SKM-1 treated with dmso at 0.1 percent for 144 hours (cell line): ENCODE measurements around the gene MRLN.
"Not testable (repeated sequence)": the region's sequence is repeated elsewhere in the genome, so short reads cannot be mapped to it uniquely, and the experiment has no call there.

Source experiments
- DNase-seq: peaks from one replicate; lab custom pipeline; 2025; ENCODE audit not compliant: unreplicated experiment; lab: John Stamatoyannopoulos, UW

MRLN gene

DNA sequence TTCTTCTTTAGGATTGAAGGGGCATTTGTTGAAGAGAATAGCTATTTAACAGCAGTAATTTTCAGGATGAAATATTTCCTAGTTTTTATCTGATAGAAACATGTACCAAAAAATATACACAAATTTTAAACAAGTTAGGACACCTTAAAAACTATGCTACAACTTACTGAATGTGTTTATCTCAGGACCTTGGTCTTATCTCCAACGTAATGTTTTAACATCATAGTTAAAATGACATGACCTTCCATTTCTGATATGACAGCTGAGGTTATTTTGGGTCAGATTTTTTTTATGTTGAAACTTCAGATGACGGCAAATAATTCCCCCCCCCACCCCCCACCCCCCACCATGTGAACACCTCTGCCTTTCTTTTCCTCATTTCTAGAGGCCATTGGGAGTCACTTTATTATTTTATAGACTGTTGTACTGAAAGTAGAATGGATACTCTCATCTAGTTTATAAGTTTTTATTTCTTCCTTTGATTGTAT is 8.0 kb downstream of the MRLN start:
- no peak for DNase-seq

DNA sequence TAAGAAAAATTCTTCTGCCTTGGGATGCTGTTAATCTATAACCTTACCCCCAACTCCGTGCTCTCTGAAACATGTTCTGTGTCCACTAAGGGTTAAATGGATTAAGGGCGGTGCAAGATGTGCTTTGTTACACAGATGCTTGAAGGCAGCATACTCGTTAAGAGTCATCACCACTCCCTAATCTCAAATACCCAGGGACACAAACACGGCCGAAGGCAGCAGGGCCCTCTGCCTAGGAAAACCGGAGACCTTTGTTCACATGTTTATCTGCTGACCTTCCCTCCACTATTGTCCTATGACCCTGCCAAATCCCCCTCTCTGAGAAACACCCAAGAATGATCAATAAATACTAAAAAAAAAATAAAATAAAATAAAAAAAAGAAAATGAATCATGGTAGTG is 8.5 kb downstream of the MRLN start:
- not testable (repeated sequence) for DNase-seq

DNA sequence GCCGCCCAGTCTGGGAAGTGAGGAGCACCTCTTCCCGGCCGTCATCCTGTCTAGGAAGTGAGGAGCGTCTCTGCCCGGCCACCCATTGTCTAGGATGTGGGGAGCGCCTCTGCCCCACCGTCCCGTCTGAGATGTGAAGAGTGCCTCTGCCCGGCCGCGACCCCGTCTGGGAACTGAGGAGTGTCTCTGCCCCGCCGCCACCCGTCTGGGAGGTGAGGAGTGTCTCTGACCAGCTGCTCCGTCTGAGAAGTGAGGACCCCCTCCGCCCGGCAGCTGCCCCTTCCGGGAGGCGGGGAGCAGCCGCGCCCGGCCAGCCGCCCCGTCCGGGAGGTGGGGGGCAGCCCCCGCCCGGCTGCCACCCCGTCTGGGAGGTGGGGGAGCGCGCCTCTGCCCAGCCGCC is 9.1 kb downstream of the MRLN start:
- DNase-seq = not testable (repeated sequence)

GRCh38 chr10:59741583-59741982 is 11.7 kb downstream of the MRLN start:
- no peak for DNase-seq

DNA sequence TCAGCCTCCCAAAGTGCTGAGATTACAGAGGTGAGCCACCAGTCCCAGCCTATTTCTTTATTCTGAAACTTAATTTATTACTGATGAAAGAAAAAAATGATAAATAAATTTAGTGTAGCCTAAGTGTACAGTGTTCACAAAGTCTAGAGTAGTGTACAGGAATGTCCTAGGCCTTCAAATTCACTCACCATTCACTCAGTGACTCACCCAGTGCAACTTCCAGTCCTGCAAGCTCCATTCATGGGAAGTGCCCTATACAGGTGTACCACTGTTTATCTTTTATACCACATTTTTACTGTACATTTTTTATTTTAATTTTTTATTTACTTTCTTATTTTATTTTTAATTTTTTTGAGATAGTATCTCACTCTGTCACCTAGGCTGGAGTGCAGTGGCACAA is 12.2 kb downstream of the MRLN start:
- DNase-seq = no peak

DNA sequence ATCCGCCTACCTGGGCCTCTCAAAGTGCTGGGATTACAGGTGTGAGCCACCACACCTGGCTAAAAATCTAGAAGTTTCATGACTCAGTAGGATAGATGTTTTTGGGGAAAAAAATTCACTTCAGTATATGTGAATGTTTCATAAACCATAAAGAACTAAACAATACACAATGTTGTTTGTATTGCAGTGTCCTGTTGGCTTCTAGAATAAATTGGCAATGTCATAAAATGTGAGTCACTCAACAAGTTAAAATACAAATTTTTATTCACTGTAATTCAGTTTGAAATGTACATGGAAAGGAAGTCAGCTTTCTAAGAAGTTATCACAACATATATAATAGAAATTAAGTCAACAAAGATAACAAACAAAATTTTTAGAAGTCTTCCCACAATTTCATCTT is 16.5 kb downstream of the MRLN start:
- DNase-seq = no peak

GRCh38 chr10:59735296-59735695 is 18.0 kb downstream of the MRLN start:
- DNase-seq = no peak

GRCh38 chr10:59734014-59734462 is 19.2 kb downstream of the MRLN start:
- no peak for DNase-seq

DNA sequence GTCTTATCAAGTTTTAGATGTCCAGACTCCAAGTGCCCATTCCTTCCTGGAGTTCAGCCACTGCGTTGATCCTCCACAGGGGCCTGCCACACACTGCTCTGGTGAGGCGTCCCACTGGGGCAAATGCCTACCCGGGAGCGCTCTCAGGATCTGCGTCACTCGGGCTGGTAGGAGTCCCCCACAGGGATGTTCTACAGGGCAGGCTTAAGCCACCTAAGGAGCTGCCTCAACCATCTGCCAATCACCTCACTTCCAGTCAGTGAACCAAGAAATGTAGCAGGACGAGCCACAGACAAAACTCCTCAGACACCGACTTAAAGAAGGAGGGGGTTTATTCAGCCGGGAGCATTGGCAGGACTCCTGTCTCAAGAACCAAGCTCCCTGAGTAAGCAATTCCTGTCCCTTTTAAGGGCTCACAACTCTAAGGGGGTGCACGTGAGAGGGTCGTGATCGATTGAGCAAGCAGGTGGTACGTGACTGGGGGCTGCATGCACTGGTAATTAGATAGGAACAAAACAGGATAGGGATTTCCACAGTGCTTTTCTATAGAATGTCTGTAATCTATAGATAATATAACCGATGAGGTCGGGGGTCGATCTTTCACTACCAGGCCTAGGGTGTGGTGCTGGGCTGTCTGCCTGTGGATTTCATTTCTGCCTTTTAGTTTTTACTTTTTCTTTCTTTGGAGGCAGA is 19.8 kb downstream of the MRLN start:
- not testable (repeated sequence) for DNase-seq

GRCh38 chr10:59732849-59733248 is 20.4 kb downstream of the MRLN start:
- not testable (repeated sequence) for DNase-seq

DNA sequence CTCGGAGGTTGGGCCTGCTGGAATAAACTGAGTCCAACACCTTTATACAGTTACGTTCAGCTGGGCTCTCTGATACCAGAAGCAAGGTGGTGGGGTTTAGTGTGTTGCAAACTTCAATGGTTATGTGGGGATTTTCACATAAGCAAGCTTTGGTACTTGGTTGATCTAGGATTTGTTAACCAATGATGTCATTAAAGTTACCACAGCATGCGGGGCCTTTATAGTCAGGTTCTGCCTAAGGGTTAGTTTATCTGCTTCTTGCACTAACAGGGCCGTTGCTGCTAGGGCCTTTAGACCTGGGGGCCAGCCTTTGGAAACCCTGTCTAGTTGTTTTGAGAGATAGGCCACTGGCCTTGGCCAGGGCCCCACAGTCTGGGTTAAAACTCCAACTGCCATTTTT is 24.1 kb downstream of the MRLN start:
- DNase-seq = not testable (repeated sequence)

DNA sequence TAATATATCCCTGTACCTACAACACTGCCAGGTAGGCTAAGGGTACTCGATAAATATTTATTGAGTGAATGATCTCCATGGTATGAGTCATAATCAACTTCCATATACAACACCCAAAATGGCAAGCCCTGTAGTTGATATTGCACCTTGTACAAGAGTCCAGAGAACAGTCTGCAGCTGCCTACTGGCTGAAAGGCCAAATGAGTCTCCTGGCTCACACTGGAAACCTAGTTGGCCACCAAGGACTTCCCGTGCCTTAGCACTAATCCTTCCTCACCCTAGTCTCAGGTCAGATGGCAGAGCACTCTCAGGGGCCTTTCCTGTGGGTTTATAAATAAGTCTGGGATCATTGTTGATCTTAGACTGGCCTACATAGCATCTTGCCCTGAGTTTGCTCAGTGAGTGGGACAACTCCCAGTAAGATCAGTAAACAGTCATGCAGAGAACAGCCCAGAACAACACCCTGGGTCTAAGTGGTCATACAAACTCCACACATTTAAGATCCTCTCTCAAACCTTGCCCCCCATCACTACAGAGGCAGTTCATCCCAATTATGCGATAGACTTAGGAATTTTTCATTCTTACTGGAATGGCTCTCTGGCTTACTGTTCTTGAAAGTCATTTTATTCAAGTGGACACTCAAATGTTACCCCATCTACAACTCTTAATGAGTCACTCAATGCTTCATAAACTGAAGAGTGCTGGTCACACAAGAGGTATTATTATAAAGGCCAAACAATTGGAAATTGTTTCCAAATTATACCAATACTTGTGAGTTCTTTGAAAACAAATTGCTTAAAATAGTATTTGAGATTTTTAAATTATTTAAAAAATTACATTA is 28.9 kb downstream of the MRLN start:
- DNase-seq = no peak

- no peak for DNase-seq
These were observed 32.9 kb downstream of the MRLN start for GRCh38 chr10:59720377-59720776.

DNA sequence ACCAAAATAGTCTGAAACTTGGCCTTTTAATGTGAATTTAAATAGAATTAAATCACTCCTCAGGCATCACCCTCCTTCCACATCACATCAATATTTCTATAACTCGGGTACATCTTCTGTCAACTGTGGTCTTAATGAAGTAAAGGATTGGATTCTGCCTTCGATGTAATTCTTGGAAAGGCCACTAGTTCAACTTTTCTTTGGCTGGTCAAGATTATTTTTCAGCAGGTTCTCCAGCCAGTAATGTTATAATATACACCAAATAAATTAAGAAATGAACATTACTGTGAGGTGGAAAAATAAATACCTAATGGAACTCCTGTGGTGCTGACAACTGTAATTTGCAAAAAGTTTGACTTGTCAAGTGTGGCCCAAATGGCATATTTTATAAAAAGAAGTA is 33.9 kb downstream of the MRLN start:
- DNase-seq = no peak

DNA sequence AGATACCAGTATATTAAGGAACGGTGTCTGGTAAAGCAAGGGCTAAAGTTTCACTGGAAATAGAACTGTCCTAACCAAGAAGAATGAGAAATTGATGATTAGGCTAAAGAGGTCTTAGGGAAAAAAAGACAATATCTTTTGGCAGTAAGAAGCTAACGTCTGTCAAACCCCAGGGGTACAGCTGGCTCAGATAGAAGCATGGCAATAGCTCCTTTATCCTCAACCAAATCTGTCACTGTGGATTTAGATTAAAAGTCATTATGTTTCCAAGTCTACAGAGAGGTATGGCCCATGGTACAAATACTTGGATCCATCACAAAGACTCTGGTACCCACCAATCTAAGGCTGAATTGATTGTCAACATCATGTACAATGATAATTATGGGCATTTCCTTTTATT is 35.0 kb downstream of the MRLN start:
- DNase-seq = no peak

DNA sequence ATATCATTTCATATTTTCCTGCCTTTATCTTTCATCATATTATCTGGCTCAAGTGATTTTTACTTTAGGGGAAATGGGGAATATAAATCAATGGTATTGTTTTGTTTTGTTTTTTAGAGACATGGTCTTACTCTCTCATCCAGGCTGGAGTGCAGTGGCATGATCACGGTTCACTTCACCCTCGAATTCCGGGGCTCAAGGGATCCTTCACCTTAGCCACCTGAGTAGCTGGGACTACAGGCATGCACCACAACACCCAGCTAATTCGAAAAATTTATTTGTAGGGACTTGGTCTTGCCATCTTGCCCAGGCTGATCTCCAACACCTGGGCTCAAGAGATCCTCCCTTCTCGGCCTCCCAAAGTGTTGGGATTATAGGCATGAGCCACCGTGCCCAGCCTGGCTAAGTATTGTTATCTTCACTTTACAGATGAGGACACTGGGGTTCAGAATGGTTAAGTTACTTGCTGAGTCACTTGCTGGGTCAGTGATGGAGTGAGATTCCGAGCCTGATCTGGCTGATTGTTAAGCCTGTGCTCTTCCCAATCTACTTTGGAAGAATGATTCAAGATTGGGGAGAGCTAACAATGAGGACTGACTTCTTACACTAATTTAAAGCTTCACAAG is 39.9 kb downstream of the MRLN start:
- no peak for DNase-seq

DNA sequence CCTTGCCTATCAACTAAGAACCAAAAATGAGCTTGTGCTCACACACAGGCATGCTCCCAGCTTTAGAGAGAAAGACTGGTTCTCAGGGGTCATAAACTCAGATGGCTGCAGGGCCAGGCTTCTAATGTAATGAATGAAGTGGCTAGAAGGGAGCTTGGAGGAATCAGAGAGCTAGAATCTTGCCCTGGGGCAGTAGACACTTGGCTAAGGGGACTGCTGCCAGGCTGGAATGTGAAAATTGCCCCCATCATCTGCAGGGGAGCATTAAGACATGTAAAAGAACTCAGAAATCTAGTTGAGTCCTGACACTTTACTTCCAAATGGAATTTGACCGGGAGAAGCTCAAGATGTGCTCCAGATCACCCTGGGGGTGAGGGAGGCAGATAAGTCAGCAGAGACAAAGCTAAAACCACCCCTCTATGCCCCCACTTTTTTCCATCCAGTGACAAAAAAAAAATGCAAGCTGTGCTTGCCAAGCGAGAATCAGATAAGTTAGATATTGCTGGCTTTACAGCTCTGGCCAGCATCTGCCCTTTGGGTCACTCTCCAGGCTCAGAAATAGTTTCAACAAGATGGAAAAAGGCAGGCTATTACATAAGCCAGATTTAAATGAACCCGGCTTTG is 41.3 kb downstream of the MRLN start:
- DNase-seq = no peak

DNA sequence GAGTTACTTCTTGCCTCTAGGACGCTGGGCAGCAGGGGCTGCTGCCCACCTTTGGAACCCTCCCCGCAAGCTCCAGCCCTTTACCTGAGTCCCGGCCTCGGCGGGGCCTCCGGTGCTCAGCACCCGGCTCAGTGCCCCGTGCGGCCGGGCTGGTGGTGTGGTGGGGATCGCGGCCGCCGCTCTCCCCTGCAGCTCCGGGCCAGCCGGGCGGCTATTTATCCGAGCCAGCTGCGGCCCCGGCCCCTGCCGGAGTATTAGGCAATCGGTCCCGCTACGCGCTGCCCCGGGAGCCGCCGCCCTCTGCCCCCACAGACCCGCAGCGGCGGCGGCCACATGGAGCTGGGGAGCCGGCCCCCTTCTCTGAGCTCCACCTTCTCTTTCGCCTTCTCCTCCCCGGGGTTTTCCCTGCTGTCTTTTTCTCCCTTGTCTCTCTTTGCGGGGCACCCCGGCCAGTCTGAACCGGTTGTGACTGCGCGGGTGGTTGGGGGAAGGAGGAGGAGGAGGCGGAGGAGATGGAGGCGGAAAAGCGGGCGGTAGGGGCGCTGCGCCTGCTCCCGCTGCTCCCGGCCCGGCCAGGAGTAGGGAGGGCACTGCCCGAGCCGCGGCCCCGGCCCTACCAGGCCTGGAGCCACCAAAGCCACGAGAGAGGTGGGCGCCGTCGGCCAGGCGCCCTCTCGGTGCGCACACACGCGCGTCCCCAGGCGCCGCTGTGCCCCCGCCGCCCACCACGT is 43.7 kb downstream of the MRLN start, which contains the start of gene SLC16A9:
SLC16A9 (minus strand) TSS at position 456 of the 731 bp plus-strand sequence. CDS start 25,559 bp downstream, outside the sequence.
- peak; percentile 49 for DNase-seq

DNA sequence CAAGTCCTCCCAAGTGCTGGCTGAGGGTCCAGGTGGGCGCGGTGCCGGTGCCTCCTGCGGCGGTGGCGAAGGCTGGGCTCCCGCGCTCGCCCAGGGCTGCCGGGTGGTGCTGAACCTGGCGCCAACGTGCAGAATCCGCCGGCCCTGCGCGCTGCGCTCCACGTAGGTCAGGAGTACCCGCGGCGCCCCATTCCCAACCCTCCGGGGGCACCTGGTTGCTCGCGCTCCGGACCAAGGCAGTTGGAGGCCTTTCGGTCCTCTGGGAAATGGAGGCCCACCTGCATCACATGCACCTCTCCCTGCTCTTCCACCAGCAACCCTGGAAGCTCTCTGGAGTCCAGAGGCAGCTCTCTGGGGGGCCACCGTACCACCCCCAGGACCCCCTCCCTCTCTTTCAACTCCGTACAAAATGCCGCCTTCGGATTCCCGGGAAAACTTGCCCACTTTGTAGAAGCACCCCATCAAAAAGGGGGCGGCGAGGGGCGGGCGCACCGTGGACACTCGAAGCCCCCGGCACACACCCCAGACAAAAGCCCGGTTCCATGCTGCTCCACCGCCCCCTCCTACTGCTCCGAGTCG is 44.4 kb downstream of the MRLN start:
- no peak for DNase-seq
